Vagina (tissue), 2 donors: ENCODE results near the gene USP2. TPM values are rescaled to one million over a fixed set of nuclear protein-coding genes. Genes with fewer than 3 reads are reported as not detected.

Source experiments
- DNase-seq, 2 donors: peaks; one replicate each; pipeline ENCODE4 v3.0.0-alpha.2; 2017; ENCODE audit errors: extremely low spot score in 2 of 2
- H3K27ac ChIP-seq: fragments of 200-600 bp; sonication (generic); one replicate; pipeline ENCODE4 v1.5.1; 2019
- H3K27me3 ChIP-seq: fragments of 200-600 bp; sonication (generic); one replicate; pipeline ENCODE4 v1.5.1; 2019
- H3K36me3 ChIP-seq, 2 donors: fragments of 200-600 bp; sonication (generic); one replicate each; pipeline ENCODE4 v1.5.1; 2017 to 2019
- H3K4me1 ChIP-seq: fragments of 200-600 bp; sonication (generic); one replicate; pipeline ENCODE4 v1.5.1; 2019
- H3K4me3 ChIP-seq, 2 donors: fragments of 200-600 bp; sonication (generic); 1 replicate in 1 of 2; 2 replicates in 1 of 2; pipeline ENCODE4 v1.5.1; 2016 to 2019
- H3K9me3 ChIP-seq: fragments of 200-600 bp; sonication (generic); one replicate; pipeline ENCODE4 v1.5.1; 2019
- POLR2A ChIP-seq, 2 donors: fragments of 450-650 bp; IDR thresholded peaks; one replicate each; pipeline ENCODE4 v1.6.1; 2017; ENCODE audit warnings: antibody characterized with exemption in 2 of 2, mild to moderate bottlenecking in 2 of 2, moderate library complexity in 2 of 2
- POLR2AphosphoS5 ChIP-seq, 2 donors: sonication (generic); formaldehyde crosslinking; IDR thresholded peaks; one replicate each; pipeline ENCODE4 v1.9.0; 2017; ENCODE audit warnings: antibody characterized with exemption in 2 of 2, mild to moderate bottlenecking in 2 of 2, low read depth in 1 of 2; ENCODE audit not compliant: insufficient read depth in 1 of 2
- intact Hi-C: fragments of 100-400 bp; cut with DNase I; formaldehyde crosslinking; loops from one replicate; pipeline ENCODE4 v1.15.1; 2023
- total RNA-seq: library from RNA; depleted of rRNA; stranded (reverse); fragments of >200 nt; gene quantifications from one replicate; pipeline ENCODE4 v1.2.3, GENCODE V29; 2016
- TF ChIP-seq, protein P1 (sequence below), 3 experiments: fragments of 450-650 bp in 2 of 3; fragments of 200-600 bp in 1 of 3; sonication (generic) in 1 of 3; IDR thresholded peaks; one replicate each; pipeline ENCODE4 v1.5.1; 2017 to 2019; ENCODE audit warnings: antibody characterized with exemption in 3 of 3, mild to moderate bottlenecking in 2 of 3, moderate library complexity in 2 of 3

Gene USP2
- total RNA-seq, 1 donor from 2014 or later: 2.5 TPM

DNA sequence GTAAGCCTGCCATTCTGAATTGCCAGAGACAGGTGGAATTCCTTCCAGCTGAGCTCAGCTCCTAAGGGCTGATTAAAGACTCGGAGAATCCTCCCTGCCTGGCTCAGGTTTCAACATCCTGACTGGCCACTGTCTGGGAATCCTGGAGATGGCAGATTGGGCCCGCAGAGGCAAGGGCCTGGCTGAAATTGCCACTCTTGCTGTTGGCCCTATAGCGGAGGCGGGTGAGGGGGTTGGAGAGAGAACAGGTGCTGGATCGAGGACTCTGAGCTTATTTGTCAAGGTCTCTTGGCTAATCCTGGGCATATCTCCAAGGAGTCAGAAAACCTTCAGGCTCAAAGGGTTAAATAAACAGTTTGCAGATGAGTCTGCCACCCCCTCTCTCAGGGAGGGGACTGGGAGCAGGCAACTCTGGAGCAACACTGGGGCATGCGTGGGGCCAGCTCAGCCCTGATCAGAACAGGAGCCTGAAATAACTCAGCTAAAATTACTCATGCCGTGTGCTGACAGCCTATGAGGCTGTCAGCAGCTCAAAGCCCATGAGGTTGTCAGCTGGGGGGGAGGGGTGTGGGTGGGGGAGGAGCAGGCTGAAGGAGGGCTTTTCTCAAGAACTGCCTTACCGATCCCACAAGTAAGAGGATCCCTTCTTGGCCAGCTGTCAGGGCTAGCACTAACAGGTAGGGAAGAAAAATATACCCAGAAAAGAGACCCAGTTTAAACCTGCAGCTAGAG, 20.3 kb downstream of the USP2 start:
- Histone ChIP-seq H3K9me3 (no peaks in the 10 kb centered on the region), H3K27ac (peak overlapping the region; percentile 79), H3K4me1 (peaks cover 30% of the 10 kb centered on the region), H3K4me3 (no peak overlapping the region), H3K36me3 (no peaks in the 10 kb centered on the region), H3K27me3 (no peaks in the 10 kb centered on the region)
- DNase-seq: no peak
- intact Hi-C loops: no loop called here
- TF ChIP-seq POLR2AphosphoS5 (IDR thresholded peaks at IDR 0.05; ENCODE audit: insufficient read depth in 1 of 2, low read depth in 1 of 2): peak in 1 of 2 donors; percentile 53
- no peak for TF ChIP-seq POLR2A (IDR thresholded peaks at IDR 0.05)
- TF ChIP-seq, protein P1, sequence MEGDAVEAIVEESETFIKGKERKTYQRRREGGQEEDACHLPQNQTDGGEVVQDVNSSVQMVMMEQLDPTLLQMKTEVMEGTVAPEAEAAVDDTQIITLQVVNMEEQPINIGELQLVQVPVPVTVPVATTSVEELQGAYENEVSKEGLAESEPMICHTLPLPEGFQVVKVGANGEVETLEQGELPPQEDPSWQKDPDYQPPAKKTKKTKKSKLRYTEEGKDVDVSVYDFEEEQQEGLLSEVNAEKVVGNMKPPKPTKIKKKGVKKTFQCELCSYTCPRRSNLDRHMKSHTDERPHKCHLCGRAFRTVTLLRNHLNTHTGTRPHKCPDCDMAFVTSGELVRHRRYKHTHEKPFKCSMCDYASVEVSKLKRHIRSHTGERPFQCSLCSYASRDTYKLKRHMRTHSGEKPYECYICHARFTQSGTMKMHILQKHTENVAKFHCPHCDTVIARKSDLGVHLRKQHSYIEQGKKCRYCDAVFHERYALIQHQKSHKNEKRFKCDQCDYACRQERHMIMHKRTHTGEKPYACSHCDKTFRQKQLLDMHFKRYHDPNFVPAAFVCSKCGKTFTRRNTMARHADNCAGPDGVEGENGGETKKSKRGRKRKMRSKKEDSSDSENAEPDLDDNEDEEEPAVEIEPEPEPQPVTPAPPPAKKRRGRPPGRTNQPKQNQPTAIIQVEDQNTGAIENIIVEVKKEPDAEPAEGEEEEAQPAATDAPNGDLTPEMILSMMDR (IDR thresholded peaks at IDR 0.05): no peak

DNA sequence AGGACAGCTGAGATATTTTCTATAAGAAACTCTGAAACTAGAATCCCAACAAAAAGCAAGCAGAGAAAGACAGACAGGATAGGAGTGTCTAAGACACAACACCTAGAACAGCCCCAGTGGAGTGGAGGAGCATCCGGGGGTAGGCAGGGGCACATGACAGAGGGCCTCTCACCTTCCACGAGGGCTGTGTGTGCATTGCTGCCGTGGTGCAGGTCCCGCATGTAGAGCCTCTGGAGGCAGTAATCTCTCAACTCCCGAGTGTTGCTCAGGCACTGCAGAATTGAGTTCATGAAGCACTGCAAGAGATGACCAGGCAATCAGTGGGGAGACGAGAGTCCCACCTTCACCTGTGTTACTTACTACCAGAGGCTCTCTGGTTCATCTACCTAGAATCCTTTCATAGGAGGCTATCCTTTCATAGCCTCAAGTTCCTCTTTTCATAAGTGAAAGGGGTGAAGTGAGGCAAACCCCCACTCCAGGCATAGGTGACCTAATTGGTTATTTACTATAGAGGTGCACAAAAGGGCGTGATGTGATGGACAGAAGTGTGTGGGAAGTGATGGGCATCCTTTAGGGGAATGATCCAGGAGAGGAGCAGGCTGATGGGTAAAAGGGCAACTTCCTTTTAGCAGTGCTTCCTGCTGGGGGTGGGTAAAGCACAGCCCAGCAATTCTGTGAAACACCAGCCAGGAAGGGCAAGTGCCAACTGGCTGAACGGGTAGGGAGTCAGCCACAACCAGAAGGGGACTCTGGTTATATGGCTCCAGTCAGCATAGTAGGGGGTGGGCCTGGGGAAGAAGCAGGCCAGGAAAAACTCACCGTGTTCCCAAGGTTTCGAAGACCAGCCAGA, 21.9 kb downstream of the USP2 start:
- intact Hi-C loops: loop anchor here (5.0 kb wide), 1 partner anchor 113 kb away; no protein-coding TSS in a partner anchor
- Histone ChIP-seq H3K4me3 (no peak overlapping the region), H3K27me3 (no peaks in the 10 kb centered on the region), H3K36me3 (no peaks in the 10 kb centered on the region), H3K9me3 (no peaks in the 10 kb centered on the region), H3K4me1 (peaks cover 26% of the 10 kb centered on the region), H3K27ac (no peak overlapping the region)
- DNase-seq: no peak
- TF ChIP-seq POLR2A (IDR thresholded peaks at IDR 0.05): no peak

DNA sequence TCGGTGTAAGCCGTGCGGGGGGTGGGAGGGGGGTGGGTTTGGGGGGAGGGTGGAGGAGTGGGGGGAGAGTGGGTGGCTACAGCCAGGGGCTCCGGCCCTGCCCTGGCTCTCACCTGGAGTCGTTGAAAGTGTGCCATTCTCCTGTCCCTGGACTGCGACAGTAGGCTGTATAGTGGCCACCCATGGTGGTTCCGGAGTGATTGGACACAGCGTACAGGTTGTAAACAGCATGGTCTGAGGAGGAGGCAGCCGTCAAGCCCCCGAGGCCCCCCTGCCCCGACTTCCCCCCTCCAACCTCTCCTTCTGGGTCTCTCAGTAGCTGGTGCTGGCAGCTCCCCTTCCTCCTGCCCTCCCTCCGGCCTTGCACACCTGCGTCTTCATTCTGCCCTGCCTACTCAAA, 24.4 kb downstream of the USP2 start:
- Histone ChIP-seq H3K36me3 (no peaks in the 10 kb centered on the region), H3K27me3 (no peaks in the 10 kb centered on the region), H3K27ac (peak overlapping the region; percentile 72), H3K9me3 (no peaks in the 10 kb centered on the region), H3K4me3 (peak overlapping the region; percentile 42 to 48), H3K4me1 (peaks cover 19% of the 10 kb centered on the region)
- intact Hi-C loops: loop anchor here (5.0 kb wide), 1 partner anchor 115 kb away; no protein-coding TSS in a partner anchor
- DNase-seq: no peak
- TF ChIP-seq, protein P1 (IDR thresholded peaks at IDR 0.05): no peak
- TF ChIP-seq POLR2A (IDR thresholded peaks at IDR 0.05): no peak
- TF ChIP-seq POLR2AphosphoS5 (IDR thresholded peaks at IDR 0.05; ENCODE audit: insufficient read depth in 1 of 2, low read depth in 1 of 2): no peak

DNA sequence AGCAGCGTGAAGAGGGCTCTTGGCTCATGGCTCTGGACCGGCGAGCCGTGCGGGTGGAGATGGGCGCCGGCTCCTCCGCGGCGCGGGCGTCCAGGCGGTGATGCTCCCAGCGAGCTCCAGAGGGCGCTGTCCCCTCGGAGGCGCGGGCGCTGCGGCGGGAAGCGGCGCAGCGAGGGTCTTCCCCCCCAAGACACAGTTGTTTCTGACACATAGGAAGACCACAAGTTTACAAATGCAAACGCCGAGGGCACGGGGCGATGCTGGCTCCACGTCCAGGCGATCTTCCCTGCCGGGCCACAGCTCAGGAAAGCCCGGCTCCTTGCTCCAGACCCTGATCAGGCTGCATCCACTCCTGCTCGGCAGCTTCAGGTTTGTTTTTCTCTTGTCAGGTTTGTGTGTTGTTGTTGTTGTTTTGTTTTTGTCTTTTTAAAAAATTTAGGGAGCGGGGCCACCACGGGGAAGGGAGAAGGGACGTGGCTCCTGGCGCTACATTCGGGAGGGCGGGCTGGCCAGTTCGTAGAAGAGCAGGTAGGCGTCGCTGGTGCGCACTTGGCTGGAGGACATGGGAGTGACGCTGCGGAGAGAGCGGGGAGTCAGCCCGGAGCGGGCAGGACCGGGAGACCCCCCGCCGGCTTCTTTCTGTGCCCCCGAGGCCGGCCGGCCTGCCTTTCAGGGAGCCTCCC, 25.0 kb downstream of the USP2 start:
- Histone ChIP-seq H3K4me3 (peak overlapping the region; percentile 42 to 48), H3K36me3 (no peaks in the 10 kb centered on the region), H3K9me3 (no peaks in the 10 kb centered on the region), H3K27me3 (no peaks in the 10 kb centered on the region), H3K27ac (peak overlapping the region; percentile 72), H3K4me1 (peaks cover 13% of the 10 kb centered on the region)
- TF ChIP-seq, protein P1 (IDR thresholded peaks at IDR 0.05): peak; percentile 82 to 95 (median 88)
- TF ChIP-seq POLR2A (IDR thresholded peaks at IDR 0.05) (no peak), POLR2AphosphoS5 (IDR thresholded peaks at IDR 0.05; ENCODE audit: insufficient read depth in 1 of 2, low read depth in 1 of 2) (peak in 1 of 2 donors; percentile 70)
- DNase-seq: no peak
- intact Hi-C loops: loop anchor here (5.0 kb wide), 1 partner anchor 116 kb away; no protein-coding TSS in a partner anchor
